Endometrial microvascular endothelial cells (primary cell): Measurements from ENCODE around the gene FOXE3. TPM values are rescaled to one million over a fixed set of nuclear protein-coding genes. Genes with fewer than 3 reads are reported as not detected.

Experiments
- in situ Hi-C: cut with HindIII; loops from 2 replicates; pipeline ENCODE4 v1.10.0; 2017; ENCODE audit warnings: low sequenced_read_pairs, low pct_unique_long_range_greater_than_20kb; ENCODE audit errors: inconsistent ontology term
- total RNA-seq: library from RNA; depleted of rRNA; stranded (reverse); fragments of >200 nt; gene quantifications from one replicate; pipeline ENCODE4 v1.2.3, GENCODE V29; 2015; ENCODE audit errors: inconsistent ontology term

FOXE3 gene
- total RNA-seq, 1 donor from 2014 or later = not detected

- in situ Hi-C loops = no loop called here
Observed at GRCh38 chr1:47432071-47433036, 16.3 kb downstream of the FOXE3 start.

- in situ Hi-C loops = no loop called here
Observed at GRCh38 chr1:47433037-47433421, 16.9 kb downstream of the FOXE3 start.

GRCh38 chr1:47433477-47434050 is 17.5 kb downstream of the FOXE3 start:
- in situ Hi-C loops = no loop called here

- in situ Hi-C loops = no loop called here
Observed at GRCh38 chr1:47434051-47434842, 18.2 kb downstream of the FOXE3 start.

GRCh38 chr1:47435506-47436303 is 19.6 kb downstream of the FOXE3 start:
- in situ Hi-C loops = no loop called here

- in situ Hi-C loops = no loop called here
Observed at GRCh38 chr1:47436304-47436978, 20.4 kb downstream of the FOXE3 start.

- in situ Hi-C loops = no loop called here
Observed at GRCh38 chr1:47436979-47437446, 20.9 kb downstream of the FOXE3 start.

GRCh38 chr1:47437447-47438164 is 21.5 kb downstream of the FOXE3 start, which contains the start of gene FOXD2:
Gene FOXD2, plus strand, starts transcription at chr1:47438044. Its CDS starts 92 bp downstream, at chr1:47438136.
- in situ Hi-C loops = no loop called here

- in situ Hi-C loops = no loop called here
Observed at GRCh38 chr1:47438165-47439016, 22.3 kb downstream of the FOXE3 start.

- in situ Hi-C loops = no loop called here
Observed at GRCh38 chr1:47439017-47439818, 23.1 kb downstream of the FOXE3 start.

- in situ Hi-C loops = no loop called here
Observed at GRCh38 chr1:47439819-47440598, 23.9 kb downstream of the FOXE3 start.

- in situ Hi-C loops = no loop called here
Observed at GRCh38 chr1:47440599-47441081, 24.6 kb downstream of the FOXE3 start.

GRCh38 chr1:47441450-47442106 is 25.5 kb downstream of the FOXE3 start:
- in situ Hi-C loops = no loop called here

GRCh38 chr1:47442202-47442601 is 26.1 kb downstream of the FOXE3 start:
- in situ Hi-C loops = no loop called here
